Astrocyte (in vitro differentiated cells and primary cell): ENCODE results near the gene H1-8. TPM values are rescaled to one million over a fixed set of nuclear protein-coding genes. Genes with fewer than 3 reads are reported as not detected.
"Not testable (repeated sequence)": the region's sequence is repeated elsewhere in the genome, so short reads cannot be mapped to it uniquely, and the experiment has no call there.

Experiments
- DNase-seq: peaks from one replicate; pipeline ENCODE4 v3.0.0-alpha.2; 2010; ENCODE audit warnings: low read depth
- FAIRE-seq: peaks from 2 replicates; lab custom pipeline; 2011; peaks lifted over from hg19 to GRCh38; lab: Jason Lieb, UNC
- H2AFZ ChIP-seq: 2 replicates; pipeline ENCODE4 v1.6.0; 2012; ENCODE audit warnings: low read depth, low read length, inconsistent platforms
- H3K27ac ChIP-seq: 2 replicates; pipeline ENCODE4 v1.5.1; 2011; ENCODE audit warnings: low read depth, low read length, inconsistent platforms
- H3K27me3 ChIP-seq: 2 replicates; pipeline ENCODE4 v1.6.0; 2011; ENCODE audit warnings: low read length, inconsistent platforms; ENCODE audit not compliant: insufficient read depth
- H3K36me3 ChIP-seq: 2 replicates; pipeline ENCODE4 v1.5.1; 2011; ENCODE audit warnings: low read length, inconsistent platforms; ENCODE audit not compliant: insufficient read depth
- H3K4me1 ChIP-seq: 2 replicates; pipeline ENCODE4 v1.5.1; 2011; ENCODE audit warnings: low read length, inconsistent platforms; ENCODE audit not compliant: insufficient read depth
- H3K4me2 ChIP-seq: 2 replicates; pipeline ENCODE4 v1.6.0; 2012; ENCODE audit warnings: low read length, inconsistent platforms
- H3K4me3 ChIP-seq: 2 replicates; pipeline ENCODE4 v1.5.1; 2011; ENCODE audit warnings: low read depth, mild to moderate bottlenecking, low read length, inconsistent platforms; ENCODE audit not compliant: insufficient read depth
- H3K79me2 ChIP-seq: 2 replicates; pipeline ENCODE4 v1.6.0; 2012; ENCODE audit warnings: mild to moderate bottlenecking, low read length, inconsistent platforms; ENCODE audit not compliant: insufficient read depth
- H3K9ac ChIP-seq: 2 replicates; pipeline ENCODE4 v1.6.0; 2012; ENCODE audit warnings: mild to moderate bottlenecking, low read length, inconsistent platforms
- H3K9me3 ChIP-seq: 2 replicates; pipeline ENCODE4 v1.5.1; 2012; ENCODE audit warnings: low read depth, mild to moderate bottlenecking, low read length, inconsistent platforms; ENCODE audit not compliant: insufficient read depth
- H4K20me1 ChIP-seq: 2 replicates; pipeline ENCODE4 v1.6.0; 2012; ENCODE audit warnings: low read length, inconsistent platforms; ENCODE audit not compliant: insufficient read depth
- H3K27ac Mint-ChIP-seq: one replicate; pipeline ENCODE4 v1.8.0; 2021; ENCODE audit warnings: mild to moderate bottlenecking, mixed read lengths; ENCODE audit not compliant: unreplicated experiment
- H3K27me3 Mint-ChIP-seq: one replicate; pipeline ENCODE4 v1.8.0; 2021; ENCODE audit warnings: low read depth, mixed read lengths; ENCODE audit not compliant: unreplicated experiment
- H3K36me3 Mint-ChIP-seq: one replicate; pipeline ENCODE4 v1.8.0; 2021; ENCODE audit warnings: low read depth, mixed read lengths; ENCODE audit not compliant: unreplicated experiment
- H3K4me1 Mint-ChIP-seq: one replicate; pipeline ENCODE4 v1.8.0; 2021; ENCODE audit warnings: low read depth, mixed read lengths; ENCODE audit not compliant: unreplicated experiment
- H3K4me3 Mint-ChIP-seq: one replicate; pipeline ENCODE4 v1.8.0; 2021; ENCODE audit warnings: mild to moderate bottlenecking, moderate library complexity, mixed read lengths; ENCODE audit not compliant: unreplicated experiment
- H3K9me3 Mint-ChIP-seq: one replicate; pipeline ENCODE4 v1.8.0; 2021; ENCODE audit warnings: mild to moderate bottlenecking, mixed read lengths; ENCODE audit not compliant: unreplicated experiment
- CTCF ChIP-seq: IDR thresholded peaks from 2 replicates; pipeline ENCODE4 v1.5.1; 2011; ENCODE audit warnings: low read depth, mild to moderate bottlenecking, inconsistent platforms, low read length, moderate library complexity; ENCODE audit not compliant: insufficient read depth
- EZH2 ChIP-seq: IDR thresholded peaks from 2 replicates; pipeline ENCODE4 v1.6.1; 2012; ENCODE audit warnings: mild to moderate bottlenecking, low read length, inconsistent platforms; ENCODE audit not compliant: insufficient read depth
- total RNA-seq: library from RNA; stranded (reverse); gene quantifications from 2 replicates; pipeline ENCODE4 v1.2.1, GENCODE V29; 2021

Gene H1-8
- total RNA-seq, 1 donor from 2014 or later, result not detected

DNA sequence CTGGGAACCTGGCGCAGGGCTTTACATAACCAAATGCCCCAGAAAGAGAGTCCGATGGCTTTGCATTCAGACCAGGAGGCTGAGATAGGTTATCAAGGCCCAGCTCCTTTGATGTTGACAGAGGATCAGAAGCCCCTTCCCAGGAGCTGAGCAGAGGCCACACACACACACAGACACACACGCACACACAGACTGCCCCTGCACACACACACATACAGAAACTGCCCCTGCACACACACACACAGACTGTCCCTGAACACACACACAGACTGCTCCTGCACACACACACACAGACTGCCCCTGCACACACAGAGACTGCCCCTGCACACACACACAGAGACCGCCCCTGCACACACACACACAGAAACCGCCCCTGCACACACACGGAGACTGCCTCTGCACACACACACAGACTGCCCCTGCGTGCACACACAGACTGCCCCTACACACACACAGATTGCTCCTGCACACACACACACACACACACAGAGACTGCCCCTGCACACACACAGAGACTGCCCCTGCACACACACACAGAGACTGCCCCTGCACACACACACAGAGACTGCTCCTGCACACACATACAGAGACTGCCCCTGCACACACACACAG lies 27.0 kb upstream of the H1-8 start:
- not testable (repeated sequence) for DNase-seq, H4K20me1 ChIP-seq, H3K27me3 ChIP-seq, H3K4me1 ChIP-seq, H3K27me3 Mint-ChIP-seq, FAIRE-seq, H2AFZ ChIP-seq, H3K27ac ChIP-seq, H3K4me3 Mint-ChIP-seq, H3K36me3 ChIP-seq, H3K4me1 Mint-ChIP-seq, H3K27ac Mint-ChIP-seq, H3K4me2 ChIP-seq, H3K79me2 ChIP-seq, H3K9me3 ChIP-seq, H3K9ac ChIP-seq, H3K4me3 ChIP-seq, H3K9me3 Mint-ChIP-seq
- peaks cover 25% of the 10 kb centered on the region for H3K36me3 Mint-ChIP-seq

- no peaks in the 10 kb centered on the region for H3K79me2 ChIP-seq
- no peak overlapping the region for H3K4me3 ChIP-seq
- H3K4me1 Mint-ChIP-seq, result no peaks in the 10 kb centered on the region
- TF ChIP-seq EZH2, result no peak
- no peak for TF ChIP-seq CTCF
- H3K36me3 Mint-ChIP-seq, result peaks cover 14% of the 10 kb centered on the region
- H3K4me2 ChIP-seq, result no peak overlapping the region
- no peak for FAIRE-seq
- H3K27ac ChIP-seq, result no peak overlapping the region
- no peaks in the 10 kb centered on the region for H3K36me3 ChIP-seq
- no peak overlapping the region for H3K9ac ChIP-seq
- no peak for DNase-seq
- peaks cover 2% of the 10 kb centered on the region for H3K9me3 Mint-ChIP-seq
- H3K9me3 ChIP-seq, result no peaks in the 10 kb centered on the region
- peaks cover 14% of the 10 kb centered on the region for H3K27me3 Mint-ChIP-seq
- no peaks in the 10 kb centered on the region for H3K4me1 ChIP-seq
- H3K4me3 Mint-ChIP-seq, result no peak overlapping the region
- no peak overlapping the region for H2AFZ ChIP-seq
- no peaks in the 10 kb centered on the region for H3K27me3 ChIP-seq
- no peak overlapping the region for H3K27ac Mint-ChIP-seq
- no peaks in the 10 kb centered on the region for H4K20me1 ChIP-seq
Observed at GRCh38 chr3:129517516-129517915, 25.5 kb upstream of the H1-8 start.

GRCh38 chr3:129518038-129518561 lies 24.9 kb upstream of the H1-8 start:
- Histone ChIP-seq H3K4me3 (no peak overlapping the region), H3K36me3 (no peaks in the 10 kb centered on the region), H3K27ac (no peak overlapping the region), H3K4me2 (no peak overlapping the region), H4K20me1 (no peaks in the 10 kb centered on the region), H3K27me3 (no peaks in the 10 kb centered on the region), H3K9me3 (no peaks in the 10 kb centered on the region), H3K9ac (no peak overlapping the region), H2AFZ (no peak overlapping the region), H3K79me2 (no peaks in the 10 kb centered on the region), H3K4me1 (no peaks in the 10 kb centered on the region)
- no peak for TF ChIP-seq EZH2
- no peak for TF ChIP-seq CTCF
- H3K27me3 Mint-ChIP-seq, result peaks cover 18% of the 10 kb centered on the region
- DNase-seq (no peak), FAIRE-seq (no peak)
- H3K4me3 Mint-ChIP-seq, result no peak overlapping the region
- no peaks in the 10 kb centered on the region for H3K4me1 Mint-ChIP-seq
- peaks cover 2% of the 10 kb centered on the region for H3K9me3 Mint-ChIP-seq
- H3K36me3 Mint-ChIP-seq, result peaks cover 11% of the 10 kb centered on the region
- no peak overlapping the region for H3K27ac Mint-ChIP-seq
